GM06990 (cell line): ENCODE measurements around the gene SIGLEC1.

Source experiments
- DNase-seq: peaks from one replicate; pipeline ENCODE4 v3.0.0-alpha.2; 2011; ENCODE audit not compliant: insufficient read length; ENCODE audit errors: extremely low read depth
- H3K27me3 ChIP-seq: replicated peaks from 2 replicates; pipeline ENCODE4 v1.6.0; 2011; ENCODE audit warnings: low read length; ENCODE audit not compliant: control insufficient read depth, insufficient read depth
- H3K36me3 ChIP-seq: 2 replicates; pipeline ENCODE4 v1.5.1; 2011; ENCODE audit warnings: low read length; ENCODE audit not compliant: control insufficient read depth, insufficient read depth
- H3K4me3 ChIP-seq: replicated peaks from 2 replicates; pipeline ENCODE4 v1.5.1; 2011; ENCODE audit warnings: low read depth, mild to moderate bottlenecking, control low read depth, low read length
- TF ChIP-seq, protein P1 (sequence below): IDR thresholded peaks from 2 replicates; pipeline ENCODE4 v1.5.1; 2011; ENCODE audit warnings: low read length, control low read depth, mild to moderate bottlenecking, inconsistent platforms; ENCODE audit not compliant: insufficient read depth, poor library complexity, severe bottlenecking

The SIGLEC1 gene

DNA sequence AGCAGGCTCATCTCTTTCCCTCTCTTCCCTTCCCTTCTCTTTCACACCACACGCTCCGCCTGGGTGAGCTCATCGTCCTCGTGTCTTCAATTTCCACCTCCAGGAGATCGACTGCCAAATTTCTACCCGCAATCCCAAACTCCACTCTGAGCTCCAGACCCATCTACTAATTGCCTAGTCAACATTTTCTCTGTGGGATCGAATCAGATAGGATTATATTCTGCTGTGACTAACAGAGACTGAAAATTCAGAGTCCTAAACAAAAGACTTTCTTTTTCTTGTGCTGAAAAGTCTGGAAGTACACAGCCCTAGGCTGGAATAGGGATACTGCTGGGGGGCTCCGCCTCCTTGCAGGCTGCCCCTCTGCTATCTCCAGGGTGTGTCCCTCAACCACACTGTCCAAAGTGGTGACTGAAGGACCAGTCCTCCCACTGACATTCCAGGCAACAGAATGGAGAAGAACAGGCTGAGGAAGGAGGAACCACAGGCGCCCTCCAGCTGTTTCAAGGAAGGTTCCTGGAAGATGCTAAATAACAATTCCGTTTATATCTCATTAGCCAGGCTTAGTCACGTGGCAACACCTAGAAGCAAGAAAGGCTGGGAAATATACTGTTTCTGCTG is 15.1 kb upstream of the SIGLEC1 start:
- Histone ChIP-seq H3K27me3 (peaks cover 3% of the 10 kb centered on the region), H3K36me3 (no peaks in the 10 kb centered on the region), H3K4me3 (no peak overlapping the region)
- DNase-seq = no peak
- TF ChIP-seq, protein P1, sequence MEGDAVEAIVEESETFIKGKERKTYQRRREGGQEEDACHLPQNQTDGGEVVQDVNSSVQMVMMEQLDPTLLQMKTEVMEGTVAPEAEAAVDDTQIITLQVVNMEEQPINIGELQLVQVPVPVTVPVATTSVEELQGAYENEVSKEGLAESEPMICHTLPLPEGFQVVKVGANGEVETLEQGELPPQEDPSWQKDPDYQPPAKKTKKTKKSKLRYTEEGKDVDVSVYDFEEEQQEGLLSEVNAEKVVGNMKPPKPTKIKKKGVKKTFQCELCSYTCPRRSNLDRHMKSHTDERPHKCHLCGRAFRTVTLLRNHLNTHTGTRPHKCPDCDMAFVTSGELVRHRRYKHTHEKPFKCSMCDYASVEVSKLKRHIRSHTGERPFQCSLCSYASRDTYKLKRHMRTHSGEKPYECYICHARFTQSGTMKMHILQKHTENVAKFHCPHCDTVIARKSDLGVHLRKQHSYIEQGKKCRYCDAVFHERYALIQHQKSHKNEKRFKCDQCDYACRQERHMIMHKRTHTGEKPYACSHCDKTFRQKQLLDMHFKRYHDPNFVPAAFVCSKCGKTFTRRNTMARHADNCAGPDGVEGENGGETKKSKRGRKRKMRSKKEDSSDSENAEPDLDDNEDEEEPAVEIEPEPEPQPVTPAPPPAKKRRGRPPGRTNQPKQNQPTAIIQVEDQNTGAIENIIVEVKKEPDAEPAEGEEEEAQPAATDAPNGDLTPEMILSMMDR = no peak

DNA sequence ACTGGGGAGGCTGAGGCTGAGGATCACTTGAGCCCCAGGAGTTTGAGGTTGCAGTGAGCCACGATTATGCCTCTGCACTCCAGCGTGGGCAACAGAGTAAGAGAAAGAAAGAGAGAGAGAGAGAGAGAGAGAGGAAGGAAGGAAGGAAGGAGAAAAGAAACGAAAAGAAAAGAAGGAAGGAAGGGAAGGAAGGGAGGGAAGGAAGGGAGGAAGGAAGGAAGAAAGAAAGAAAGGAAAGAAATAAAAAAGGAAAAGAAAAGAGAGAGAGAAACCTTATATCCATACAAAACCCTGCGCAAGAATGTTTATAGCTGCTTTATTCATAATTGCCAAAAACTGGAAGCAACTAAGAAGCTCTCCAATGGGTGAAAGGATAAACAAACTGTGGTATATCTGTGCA is 12.0 kb upstream of the SIGLEC1 start:
- Histone ChIP-seq H3K27me3 (peaks cover 2% of the 10 kb centered on the region), H3K36me3 (no peaks in the 10 kb centered on the region), H3K4me3 (no peak overlapping the region)
- no peak for DNase-seq
- TF ChIP-seq, protein P1 = no peak

DNA sequence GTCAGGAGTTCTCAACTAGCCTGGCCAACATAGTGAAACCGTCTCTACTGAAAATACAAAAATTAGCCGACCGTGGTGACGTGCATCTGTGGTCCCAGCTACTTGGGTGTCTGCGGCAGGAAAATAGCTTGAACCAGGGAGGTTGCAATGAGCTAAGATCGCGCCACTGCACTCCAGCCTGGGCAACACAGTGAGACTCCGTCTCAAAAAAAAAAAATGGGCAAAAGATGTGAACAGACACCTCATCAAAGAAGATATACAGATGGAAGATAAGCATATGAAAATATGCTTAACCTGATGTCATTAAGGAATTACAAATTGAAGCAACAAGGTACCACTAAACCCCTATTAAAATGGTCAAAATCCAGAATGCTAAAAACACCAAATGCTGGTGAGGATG is 10.9 kb upstream of the SIGLEC1 start:
- DNase-seq = no peak
- TF ChIP-seq, protein P1 = no peak
- H3K4me3 ChIP-seq = no peak overlapping the region
- H3K36me3 ChIP-seq = no peaks in the 10 kb centered on the region
- H3K27me3 ChIP-seq = no peaks in the 10 kb centered on the region; the same call in 1 of the 2 replicates

DNA sequence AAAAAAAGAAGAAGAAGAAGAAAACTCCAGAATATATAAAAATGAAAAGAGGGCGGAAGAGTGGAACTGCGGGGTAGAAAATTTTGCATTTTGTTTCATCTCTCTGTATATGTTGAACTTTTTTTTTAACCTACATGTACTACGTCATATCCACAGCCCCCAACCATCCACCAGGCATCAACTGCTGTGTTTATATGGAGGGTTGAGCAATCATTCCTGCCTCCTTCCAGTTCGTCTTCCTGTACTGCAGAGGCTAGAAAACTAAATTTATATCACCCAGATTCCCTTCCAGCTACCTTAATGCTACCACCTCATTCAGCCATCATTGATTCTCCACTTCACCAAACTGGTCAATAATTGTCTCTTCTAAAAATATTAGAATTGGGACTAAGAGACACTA is 9.5 kb upstream of the SIGLEC1 start:
- Histone ChIP-seq H3K36me3 (no peaks in the 10 kb centered on the region), H3K27me3 (no peaks in the 10 kb centered on the region), H3K4me3 (no peak overlapping the region)
- TF ChIP-seq, protein P1 = no peak
- no peak for DNase-seq

DNA sequence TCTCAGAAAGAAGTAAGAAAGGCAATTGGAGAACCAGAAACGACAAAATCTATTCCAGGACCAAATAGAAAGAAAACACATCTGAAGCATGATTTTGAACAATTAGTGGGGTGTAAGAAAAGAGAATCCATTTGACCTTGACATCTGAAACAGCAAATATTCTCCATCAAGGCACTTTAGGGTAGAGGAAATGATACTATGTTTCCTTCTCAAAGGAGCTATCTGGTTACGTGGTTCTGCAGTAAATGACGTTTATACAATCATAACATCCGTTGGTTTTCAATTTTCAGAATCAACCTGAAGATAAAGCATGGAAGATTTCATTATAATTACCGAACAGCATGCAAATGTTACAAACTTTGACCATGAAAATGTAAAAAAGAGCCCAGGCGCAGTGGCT is 8.2 kb upstream of the SIGLEC1 start:
- H3K36me3 ChIP-seq = no peaks in the 10 kb centered on the region
- TF ChIP-seq, protein P1 = no peak
- H3K4me3 ChIP-seq = no peak overlapping the region
- no peaks in the 10 kb centered on the region for H3K27me3 ChIP-seq
- peak; percentile 37 for DNase-seq

DNA sequence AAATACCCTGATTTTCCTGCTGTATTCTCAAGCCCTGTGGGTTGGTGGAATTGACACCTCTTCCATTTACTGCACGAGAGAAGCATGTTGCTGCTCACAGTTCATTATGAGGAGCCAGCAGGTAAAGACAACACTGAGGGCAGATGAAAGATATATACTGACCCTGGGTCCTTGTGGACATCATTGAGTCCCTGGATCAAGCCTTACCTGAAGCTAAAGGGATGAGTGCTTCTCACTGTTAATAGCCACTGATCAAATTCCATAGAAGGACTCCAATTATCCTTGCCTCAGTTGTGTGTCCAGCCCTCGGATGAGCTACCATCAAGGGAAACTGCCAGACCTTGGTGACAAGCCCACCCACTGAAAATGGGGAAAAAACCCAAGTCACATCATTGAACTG is 7.7 kb upstream of the SIGLEC1 start:
- Histone ChIP-seq H3K4me3 (no peak overlapping the region), H3K27me3 (no peaks in the 10 kb centered on the region), H3K36me3 (no peaks in the 10 kb centered on the region)
- TF ChIP-seq, protein P1 = no peak
- no peak for DNase-seq
